ENCODE data around the gene RBMS1.

DNA sequence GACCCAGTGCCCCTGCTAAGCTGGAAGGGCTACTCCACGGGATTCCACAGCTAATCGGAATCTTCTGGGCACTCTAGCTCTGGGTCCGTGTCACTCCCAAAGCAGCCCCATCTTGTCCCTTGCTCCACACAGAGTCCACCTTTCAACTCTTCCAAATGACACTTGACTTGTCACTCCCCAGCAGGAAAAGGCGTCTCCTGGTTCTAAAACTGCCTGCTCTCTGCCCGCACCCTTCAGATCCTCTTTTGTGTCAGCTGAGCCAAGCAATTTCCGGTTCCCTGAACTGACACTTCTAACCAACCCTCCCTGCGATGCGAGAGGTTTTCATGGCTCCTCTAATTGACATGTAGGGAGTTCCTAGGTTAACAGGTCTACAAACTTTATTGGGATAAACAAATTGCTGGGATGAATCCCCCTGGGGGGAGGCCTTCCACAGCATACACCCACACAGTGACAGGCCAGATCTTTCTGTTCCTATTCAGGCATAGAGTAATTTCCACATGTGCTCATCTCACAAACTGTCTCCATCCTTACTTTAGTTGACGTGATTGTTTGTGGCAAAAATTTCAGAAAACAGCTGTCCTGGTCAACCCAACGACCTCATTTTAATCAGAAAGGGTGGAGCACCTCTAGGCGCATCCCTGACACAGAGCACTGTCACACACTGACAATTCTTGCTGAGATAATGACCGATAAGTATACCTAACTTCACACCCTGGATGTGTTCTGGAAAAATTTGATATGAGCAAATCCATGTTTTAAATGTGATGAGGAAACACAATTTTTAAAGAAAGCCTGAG is 104.9 kb downstream of the RBMS1 start:
- no peak for TF ChIP-seq POLR2A (IDR thresholded peaks at IDR 0.05)
- TF ChIP-seq CTCF (IDR thresholded peaks at IDR 0.05) = no peak
- no peak for TF ChIP-seq POLR2AphosphoS5 (IDR thresholded peaks at IDR 0.05; ENCODE audit: insufficient read depth in 1 of 2, low read depth in 1 of 2)

Data from vagina (tissue), 2 donors.